Measurements from ENCODE around the gene KLHL11.
A peak's percentile ranks its signal among the peaks of the same experiment; 100 is the strongest.

Gene KLHL11

DNA sequence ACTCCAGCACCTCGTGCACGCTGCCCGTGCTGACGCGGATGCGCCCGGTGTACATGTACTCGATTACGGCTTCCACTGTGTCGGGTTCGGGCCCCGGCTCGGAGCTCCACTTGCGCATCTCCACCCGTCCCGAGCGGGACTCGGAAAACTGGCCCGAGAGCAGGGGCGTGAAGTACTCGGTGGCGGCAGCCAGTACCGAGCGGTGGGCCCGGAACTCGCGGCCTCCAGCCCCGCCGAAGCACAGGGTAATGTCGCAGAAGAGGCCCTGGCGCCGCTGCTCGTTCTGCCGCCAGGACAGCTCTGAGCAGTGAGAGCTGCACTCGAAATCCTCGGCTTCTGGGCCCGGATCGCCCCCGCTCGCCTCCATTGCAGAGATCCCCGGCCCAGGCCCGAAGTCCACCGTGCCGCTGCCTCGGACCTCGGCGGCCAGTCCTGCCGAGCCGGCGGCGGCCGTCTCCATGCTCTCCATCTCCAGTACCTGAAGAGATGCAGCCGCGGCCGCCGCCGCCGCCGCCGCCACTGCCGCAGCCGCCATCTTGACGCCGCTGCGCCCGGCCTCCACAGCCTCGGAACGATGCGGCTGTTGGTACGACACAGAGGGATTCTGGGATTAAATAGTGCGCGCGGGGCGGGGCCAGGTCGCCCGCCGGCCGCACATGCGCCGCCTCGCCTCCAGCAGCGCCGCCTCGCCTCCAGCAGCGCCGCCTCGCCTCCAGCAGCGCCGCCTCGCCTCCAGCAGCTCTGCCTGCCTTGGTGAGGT, at the start of gene KLHL11:
KLHL11 (minus strand) TSS at position 588 of the 760 bp plus-strand sequence; CDS start at position 535, 53 bp downstream.
- peak; percentile 86 to 87 for ATAC-seq

- no peak for ATAC-seq
Measured at GRCh38 chr17:41915020-41915419, 49.8 kb upstream of the KLHL11 start.

GRCh38 chr17:41914358-41914766, 49.1 kb upstream of the KLHL11 start:
- no peak for ATAC-seq

DNA sequence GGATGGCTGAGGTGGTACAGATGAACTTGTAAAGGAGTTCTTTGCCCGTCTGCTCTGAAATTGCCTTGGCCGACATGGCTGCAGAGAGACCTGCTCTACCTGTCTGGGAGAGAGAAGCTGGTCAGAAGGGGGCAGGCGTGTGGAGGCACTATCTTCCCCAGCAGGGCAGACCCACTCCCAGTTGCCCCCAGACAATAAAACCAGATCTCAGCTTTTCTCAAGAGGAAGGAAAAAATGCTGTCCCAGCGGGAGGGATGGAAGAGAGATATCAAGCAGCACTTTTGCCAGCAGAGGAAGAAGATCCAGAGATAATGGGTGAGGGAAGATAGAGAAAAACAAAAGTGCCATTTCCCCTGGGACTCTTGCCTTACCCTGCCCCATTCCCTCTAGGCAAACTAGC, 48.6 kb upstream of the KLHL11 start:
- ATAC-seq, result no peak

DNA sequence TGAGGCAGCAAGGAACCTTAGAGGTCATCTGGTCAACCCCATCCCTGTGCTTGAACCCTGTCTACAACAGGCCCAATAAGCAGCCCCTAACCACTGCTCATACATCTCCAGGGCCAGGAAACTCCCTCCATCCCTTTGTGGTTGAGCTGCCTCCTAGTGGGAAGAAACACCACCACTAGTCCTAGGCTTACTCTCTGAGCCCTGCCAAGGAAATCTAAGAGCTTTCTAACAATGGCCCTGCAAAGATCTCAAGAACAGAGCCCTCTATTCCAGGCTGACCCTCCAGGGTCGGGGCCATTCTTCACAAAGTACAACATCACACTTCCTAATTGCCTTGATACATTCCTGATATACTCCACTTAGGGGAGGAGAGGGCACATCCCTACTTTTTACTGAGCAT, 47.7 kb upstream of the KLHL11 start:
- ATAC-seq, result no peak

DNA sequence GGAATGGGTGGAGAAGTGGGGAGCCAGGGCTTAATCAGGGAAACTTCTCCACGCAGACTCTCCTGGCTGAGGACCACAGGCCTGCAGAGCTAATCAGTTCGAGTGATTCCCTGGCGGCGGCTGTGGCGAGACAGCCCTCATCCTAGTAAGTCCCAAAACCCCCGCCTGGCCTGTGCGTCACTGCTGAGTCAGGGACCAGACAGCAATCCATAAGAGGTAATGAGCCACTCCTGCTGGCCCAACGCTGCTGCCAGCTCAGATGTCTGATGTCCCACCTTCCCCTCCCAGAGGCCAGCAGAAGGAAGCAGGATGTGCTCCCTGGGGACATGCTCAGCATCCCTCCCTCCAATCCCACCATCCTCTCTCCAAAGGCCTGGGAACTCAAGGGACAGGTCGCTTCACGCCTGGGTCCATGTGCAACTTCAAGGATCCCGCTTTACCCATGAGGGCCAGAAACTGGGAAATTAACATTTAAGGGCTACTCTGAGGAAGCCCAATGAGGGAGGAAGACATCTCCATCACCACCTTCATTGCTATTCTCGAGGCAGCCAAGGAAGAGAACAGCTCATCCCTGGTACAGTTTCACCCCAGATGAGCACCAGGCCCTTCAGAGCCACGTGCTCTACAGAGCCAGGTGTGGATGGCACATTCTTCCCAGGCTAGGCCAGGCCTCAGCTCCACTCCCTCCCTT, 45.6 kb upstream of the KLHL11 start:
- ATAC-seq, result no peak

- no peak for ATAC-seq
Measured at GRCh38 chr17:41909088-41909487, 43.9 kb upstream of the KLHL11 start.

DNA sequence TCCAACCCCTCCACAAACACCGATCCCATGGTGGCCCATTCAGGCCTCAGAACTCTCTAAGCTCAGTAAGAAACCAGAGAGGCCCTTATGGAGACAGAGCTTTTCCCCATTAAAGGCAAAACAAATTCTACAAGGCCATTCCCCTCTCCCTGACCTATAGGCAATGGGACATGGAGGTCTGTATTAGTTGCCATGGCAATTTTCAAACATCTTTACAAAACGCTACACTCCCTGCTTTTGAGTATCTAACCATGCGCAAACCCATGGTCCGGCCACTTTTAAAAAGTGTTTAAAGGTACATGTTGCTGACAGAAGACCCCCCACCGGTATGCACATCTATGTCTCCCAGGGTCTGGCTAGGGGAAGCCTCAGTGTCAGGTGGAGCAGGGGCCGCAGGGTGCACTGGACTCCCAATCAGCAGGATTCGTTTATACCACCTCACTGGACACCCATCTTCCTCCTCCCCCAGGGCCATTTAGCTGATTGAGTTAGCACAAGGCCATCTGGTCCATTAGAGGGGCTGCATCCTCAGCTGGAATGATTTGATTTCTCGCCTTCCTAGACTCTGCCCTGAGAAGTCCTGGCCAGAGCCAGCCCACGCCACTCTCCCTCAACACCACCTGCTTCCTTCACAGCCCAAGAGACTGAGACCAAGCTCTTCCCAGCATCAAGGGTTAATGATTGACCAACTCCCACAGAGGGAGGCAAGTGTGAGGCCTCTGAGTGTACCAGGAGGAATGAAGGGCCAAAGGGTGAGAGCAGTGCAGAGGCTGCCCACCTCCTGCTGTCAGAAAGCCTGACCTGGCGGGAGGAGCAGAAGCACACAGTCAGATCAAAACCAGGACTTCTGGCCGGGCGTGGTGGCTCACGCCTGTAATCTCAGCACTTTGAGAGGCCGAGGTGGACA, 42.7 kb upstream of the KLHL11 start:
- no peak for ATAC-seq

DNA sequence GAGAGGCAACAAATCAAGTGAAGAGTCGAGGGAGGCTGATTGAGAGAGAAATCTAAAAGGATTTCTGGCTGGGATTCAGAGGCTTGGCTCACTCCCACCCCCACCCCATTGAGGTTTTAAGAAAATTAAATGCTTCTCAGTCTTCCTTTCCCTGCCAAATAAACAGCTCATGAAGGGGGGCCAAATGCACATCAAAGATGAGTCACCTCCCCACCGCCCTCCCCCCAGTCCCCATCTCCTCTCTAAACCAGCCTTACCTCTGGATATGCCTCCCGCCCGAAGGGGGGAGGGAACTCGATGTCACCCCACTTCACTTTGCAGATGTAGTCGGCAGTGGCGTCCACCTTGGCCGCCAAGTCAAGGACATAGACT, 41.9 kb upstream of the KLHL11 start:
- no peak for ATAC-seq

- no peak for ATAC-seq
Measured at GRCh38 chr17:41906465-41907184, 41.4 kb upstream of the KLHL11 start.

- ATAC-seq, result no peak
Measured at GRCh38 chr17:41905172-41905571, 39.9 kb upstream of the KLHL11 start.

- no peak for ATAC-seq
Measured at GRCh38 chr17:41904242-41904841, 39.1 kb upstream of the KLHL11 start.

DNA sequence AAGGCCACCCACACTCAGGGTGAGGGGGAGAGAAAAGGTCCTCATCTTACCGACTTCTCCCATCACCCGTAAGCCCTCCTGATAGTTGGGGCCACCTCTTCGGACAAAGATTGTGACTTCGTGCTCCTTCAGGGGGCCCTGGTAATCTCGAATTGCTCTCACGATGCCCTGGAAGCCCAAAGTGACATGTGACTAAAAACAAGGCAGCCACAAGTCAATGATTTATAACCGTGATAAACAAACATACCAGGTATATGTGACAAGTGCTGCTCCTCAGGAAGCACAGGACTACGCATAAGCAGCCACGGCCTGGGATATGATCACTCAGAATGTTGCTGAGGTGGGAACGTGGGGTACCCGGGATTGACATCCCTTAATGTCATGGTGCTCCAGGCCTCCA, 36.4 kb upstream of the KLHL11 start:
- no peak for ATAC-seq

GRCh38 chr17:41896726-41897125, 31.5 kb upstream of the KLHL11 start:
- no peak for ATAC-seq

- ATAC-seq, result no peak
Measured at GRCh38 chr17:41895617-41896016, 30.4 kb upstream of the KLHL11 start.

DNA sequence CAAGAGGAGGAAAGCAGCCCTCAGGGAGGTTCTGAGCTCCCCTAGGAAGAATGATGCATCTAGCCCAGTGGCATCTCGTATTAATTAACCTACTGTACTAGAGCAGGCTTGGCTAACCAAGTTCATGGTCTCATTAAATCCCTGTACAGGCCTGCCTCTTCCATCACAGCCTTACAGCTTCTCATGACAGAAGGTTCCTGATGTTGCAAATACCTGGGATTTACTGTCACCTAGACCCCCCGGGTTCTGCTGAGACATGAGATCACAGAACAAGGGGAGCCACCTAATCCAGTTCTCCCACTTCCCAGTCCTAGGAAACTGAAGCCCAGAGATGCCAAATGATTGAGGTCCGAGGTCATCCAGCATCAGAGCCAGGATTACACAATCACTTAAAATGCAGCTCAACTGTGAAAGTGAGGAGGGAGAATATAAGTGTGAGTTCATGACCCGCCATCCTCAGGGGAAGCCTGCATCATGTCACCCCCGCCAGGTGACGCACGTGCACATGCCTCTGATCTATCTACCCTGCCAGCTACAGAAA, 29.6 kb upstream of the KLHL11 start:
- no peak for ATAC-seq

DNA sequence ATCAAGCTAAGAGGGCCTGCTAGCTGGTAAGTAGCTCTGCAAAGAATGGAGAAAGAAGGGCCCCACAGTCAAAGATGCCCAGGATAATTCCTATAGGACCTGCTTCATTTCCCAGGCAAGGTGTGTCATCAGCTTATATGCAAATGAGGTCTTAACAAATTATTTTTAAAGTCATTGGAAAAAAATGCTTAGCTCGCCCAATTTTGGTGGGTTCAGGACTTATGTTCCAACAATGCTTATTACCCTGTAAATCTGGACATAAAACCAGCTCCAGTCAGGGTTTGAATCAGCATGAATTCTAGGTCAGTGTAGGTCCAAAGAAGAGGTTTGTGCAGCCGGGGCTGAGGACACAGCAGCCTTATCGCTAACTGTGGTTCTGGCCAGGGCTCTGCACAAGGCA, 28.2 kb upstream of the KLHL11 start:
- no peak for ATAC-seq

DNA sequence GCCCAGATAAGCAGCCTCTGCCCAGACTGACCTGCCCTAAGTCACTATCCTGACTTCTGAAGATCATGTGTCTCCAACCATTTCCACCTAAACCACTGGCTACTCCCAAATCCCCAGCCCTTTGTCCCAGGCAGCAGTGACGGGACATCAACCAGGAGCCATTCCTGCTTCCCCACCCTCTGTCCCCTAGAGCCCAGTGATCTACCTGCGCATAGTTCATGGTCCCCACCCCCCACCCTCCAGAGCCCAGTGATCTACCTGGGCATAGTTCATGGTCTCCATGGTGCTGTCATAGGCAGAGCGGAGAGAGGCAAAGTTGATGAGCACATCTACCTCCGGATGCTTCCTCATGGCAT, 26.8 kb upstream of the KLHL11 start:
- no peak for ATAC-seq

DNA sequence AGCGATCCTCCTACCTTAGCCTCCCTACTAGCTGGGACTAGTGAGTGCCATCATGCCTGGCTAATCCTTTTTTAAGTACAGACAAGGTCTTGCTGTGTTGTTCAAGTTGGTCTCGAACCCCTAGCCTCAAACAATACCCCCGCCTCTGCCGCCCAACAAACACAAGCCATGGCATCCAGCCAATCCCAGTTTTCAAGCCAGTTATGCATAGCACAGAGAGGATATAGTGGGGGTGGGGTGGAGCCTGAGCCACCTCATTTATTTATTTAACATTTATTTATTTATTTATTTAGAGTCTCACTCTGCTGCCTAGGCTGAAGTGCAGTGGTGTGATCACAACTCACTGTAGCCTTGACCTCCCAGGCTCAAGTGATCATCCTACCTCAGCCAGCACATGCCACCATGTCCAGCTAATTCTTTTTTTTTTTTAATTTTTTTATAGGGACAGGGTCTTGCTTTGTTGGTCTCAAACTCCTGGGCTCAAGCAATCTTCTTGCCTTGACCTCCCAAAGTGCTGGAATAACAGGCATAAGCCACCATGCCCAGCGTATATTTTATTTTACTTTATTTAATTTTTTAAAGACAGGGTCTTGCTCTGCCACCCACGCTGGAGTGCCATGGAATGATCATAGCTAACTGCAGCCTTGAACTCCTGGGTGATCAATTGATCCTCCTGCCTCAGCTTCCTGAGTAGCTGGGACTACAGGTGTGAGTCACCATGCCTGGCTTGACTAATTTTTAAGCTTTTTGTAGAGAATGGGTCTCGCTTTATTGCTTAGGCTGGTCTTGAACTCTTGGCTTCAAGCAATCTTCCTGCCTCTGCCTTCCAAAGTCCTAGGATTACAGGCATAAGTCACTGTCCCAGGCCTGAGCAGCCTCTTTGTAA, 26.2 kb upstream of the KLHL11 start:
- ATAC-seq, result no peak

DNA sequence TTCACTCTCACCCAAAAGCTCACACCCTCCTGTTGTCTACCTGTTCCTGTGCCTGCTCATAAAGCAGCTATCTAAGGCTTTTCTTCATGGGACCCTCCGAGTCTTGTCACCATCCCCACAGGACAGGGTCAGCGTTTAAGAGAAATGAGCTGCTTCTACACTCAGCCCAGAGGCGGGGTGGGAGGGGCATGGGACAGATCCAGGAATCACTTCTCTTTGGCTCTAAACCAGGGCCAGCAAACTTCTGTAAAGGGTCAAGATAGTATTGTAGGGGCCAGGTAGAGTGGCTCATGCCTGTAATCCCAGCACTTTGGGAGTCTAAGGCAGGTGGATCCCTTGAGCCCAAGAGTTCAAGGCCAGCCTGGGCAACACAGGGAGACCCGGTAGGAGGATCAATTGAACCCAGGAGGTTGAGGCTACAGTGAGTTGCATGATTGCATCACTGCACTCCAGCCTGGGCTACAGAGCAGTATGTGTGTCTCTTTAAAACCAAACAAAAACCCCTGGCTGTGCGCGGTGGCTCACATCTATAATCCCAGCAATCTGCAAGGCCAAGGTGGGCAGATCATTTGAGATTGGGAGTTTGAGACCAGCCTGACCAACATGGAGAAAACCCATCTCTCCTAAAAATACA, 23.2 kb upstream of the KLHL11 start:
- ATAC-seq, result no peak

DNA sequence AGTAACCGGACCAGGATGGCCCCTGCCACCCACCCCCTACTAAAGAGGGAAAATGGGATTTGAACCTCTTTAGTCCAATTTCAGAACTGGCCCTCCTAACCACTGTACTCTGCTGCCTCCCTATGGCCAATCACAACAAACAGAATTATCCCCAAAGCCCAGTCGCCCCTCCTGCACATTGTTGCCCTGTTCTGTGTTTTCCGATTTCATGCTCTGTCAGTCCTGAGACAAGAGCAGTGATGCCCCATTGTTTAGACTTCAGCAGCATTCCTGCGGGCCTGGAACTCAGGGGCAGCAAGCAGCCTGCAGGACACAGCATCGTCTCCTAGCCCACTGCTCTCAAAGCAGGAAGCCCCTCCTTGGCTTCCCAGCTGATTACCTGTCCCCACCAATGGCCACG, 20.5 kb upstream of the KLHL11 start:
- ATAC-seq, result no peak
